Gastroesophageal sphincter (tissue), 4 donors: Measurements from ENCODE around the gene FOXK1. TPM values are rescaled to one million over a fixed set of nuclear protein-coding genes. Genes with fewer than 3 reads are reported as not detected.

ENCODE experiments used
- ATAC-seq: fragments of 150-250 bp; one replicate; pipeline ENCODE4 v1.9.1; 2016; ENCODE audit warnings: mild to moderate bottlenecking, moderate library complexity
- H3K27ac ChIP-seq, 4 donors: fragments of 200-600 bp; sonication (generic) in 3 of 4; 1 replicate in 3 of 4; 2 replicates in 1 of 4; pipeline ENCODE4 v1.5.1; 2016 to 2019
- H3K27me3 ChIP-seq: fragments of 200-600 bp; sonication (generic); one replicate; pipeline ENCODE4 v1.5.1; 2019
- H3K36me3 ChIP-seq, 2 donors: fragments of 200-600 bp; sonication (generic); one replicate each; pipeline ENCODE4 v1.5.1; 2019; ENCODE audit warnings: control low read depth in 1 of 2
- H3K4me1 ChIP-seq, 3 donors: fragments of 200-600 bp; sonication (generic); 1 replicate in 2 of 3; 2 replicates in 1 of 3; pipeline ENCODE4 v1.5.1; 2016 to 2019; ENCODE audit warnings: control low read depth in 2 of 3
- H3K4me3 ChIP-seq, 2 donors: fragments of 200-600 bp; sonication (generic); one replicate each; pipeline ENCODE4 v1.5.1; 2019; ENCODE audit warnings: mild to moderate bottlenecking in 1 of 2, moderate library complexity in 1 of 2
- H3K9me3 ChIP-seq, 3 donors: fragments of 200-600 bp; sonication (generic); one replicate each; pipeline ENCODE4 v1.5.1; 2017 to 2019; ENCODE audit warnings: control low read depth in 2 of 3
- CTCF ChIP-seq, 4 experiments: fragments of 200-600 bp in 2 of 4; fragments of 450-650 bp in 2 of 4; sonication (generic) in 1 of 4; IDR thresholded peaks; one replicate each; pipeline ENCODE4 v1.5.1; 2017 to 2019; ENCODE audit warnings: antibody characterized with exemption in 4 of 4, mild to moderate bottlenecking in 2 of 4, moderate library complexity in 2 of 4
- EP300 ChIP-seq: sonication (generic); formaldehyde crosslinking; IDR thresholded peaks from one replicate; pipeline ENCODE4 v1.6.1; 2017; ENCODE audit warnings: antibody characterized with exemption, mild to moderate bottlenecking
- POLR2A ChIP-seq, 2 donors: fragments of 450-650 bp; IDR thresholded peaks; one replicate each; pipeline ENCODE4 v1.6.1; 2017; ENCODE audit warnings: antibody characterized with exemption in 2 of 2, mild to moderate bottlenecking in 2 of 2, moderate library complexity in 1 of 2
- POLR2AphosphoS5 ChIP-seq: sonication (generic); formaldehyde crosslinking; IDR thresholded peaks from one replicate; pipeline ENCODE4 v1.6.1; 2017; ENCODE audit warnings: antibody characterized with exemption
- WGBS, 2 donors: methylation state at CpG; one replicate each; pipeline ENCODE4 v1.1.5; 2018; ENCODE audit warnings: low coverage in 1 of 2; 5-methylcytosine and 5-hydroxymethylcytosine counted together
- total RNA-seq, 4 donors: library from RNA; depleted of rRNA; stranded (reverse); fragments of >200 nt; gene quantifications; one replicate each; pipeline ENCODE4 v1.1.0, GENCODE V29; 2016

Gene FOXK1
- total RNA-seq, 4 donors from 2014 or later: 28.5 to 45.2 (median 30.0) TPM

GRCh38 chr7:4794591-4795350, 112.7 kb downstream of the FOXK1 start:
- TF ChIP-seq CTCF (IDR thresholded peaks at IDR 0.05) (no peak), POLR2A (IDR thresholded peaks at IDR 0.05) (no peak), EP300 (no peak), POLR2AphosphoS5 (no peak)
- Histone ChIP-seq H3K27me3 (no peaks in the 10 kb centered on the region), H3K4me1 (peaks cover 0 to 30% (median 10%) of the 10 kb centered on the region in 3 donors), H3K4me3 (no peak overlapping the region), H3K9me3 (no peaks in the 10 kb centered on the region), H3K27ac (no peak overlapping the region), H3K36me3 (peaks cover 0 to 23% of the 10 kb centered on the region in 2 donors)
- no peak for ATAC-seq
- 70 to 93% methylated on average over 2 to 11 of the region's 24 CpGs for WGBS, 2 donors

GRCh38 chr7:4796453-4796852, 114.4 kb downstream of the FOXK1 start:
- WGBS, 2 donors: 87% methylated on average over 8 to 9 of the region's 9 CpGs
- ATAC-seq: no peak
- Histone ChIP-seq H3K4me1 (peaks cover 0 to 35% (median 10%) of the 10 kb centered on the region in 3 donors), H3K27ac (no peak overlapping the region), H3K36me3 (peaks cover 0 to 6% of the 10 kb centered on the region in 2 donors), H3K9me3 (no peaks in the 10 kb centered on the region), H3K4me3 (no peak overlapping the region), H3K27me3 (no peaks in the 10 kb centered on the region)
- TF ChIP-seq POLR2A (IDR thresholded peaks at IDR 0.05) (no peak), CTCF (IDR thresholded peaks at IDR 0.05) (no peak), EP300 (no peak), POLR2AphosphoS5 (no peak)

- WGBS, 2 donors: 25 to 39% methylated on average over 5 to 25 of the region's 37 CpGs
These were observed 116.0 kb downstream of the FOXK1 start for GRCh38 chr7:4797858-4798705.

GRCh38 chr7:4798706-4799235, 116.7 kb downstream of the FOXK1 start:
- TF ChIP-seq POLR2A (IDR thresholded peaks at IDR 0.05) (no peak), CTCF (IDR thresholded peaks at IDR 0.05) (no peak), EP300 (no peak), POLR2AphosphoS5 (no peak)
- H3K27ac ChIP-seq: no peak overlapping the region
- H3K4me1 ChIP-seq: peaks cover 0 to 16% (median 5%) of the 10 kb centered on the region in 3 donors
- no peaks in the 10 kb centered on the region for H3K9me3 ChIP-seq
- ATAC-seq: peak; percentile 11
- no peak overlapping the region for H3K4me3 ChIP-seq
- WGBS, 2 donors: 73 to 84% methylated on average over 3 to 8 of the region's 15 CpGs
- no peaks in the 10 kb centered on the region for H3K36me3 ChIP-seq
- H3K27me3 ChIP-seq: peaks cover 9% of the 10 kb centered on the region

More at GRCh38 chr7:4797858-4798705, 116.0 kb downstream of the FOXK1 start:
- TF ChIP-seq CTCF (IDR thresholded peaks at IDR 0.05): peak in 3 of 4 experiments; percentile 73 to 88 (median 75)
- TF ChIP-seq EP300: no peak
- H3K4me1 ChIP-seq: peaks cover 0 to 19% (median 5%) of the 10 kb centered on the region in 3 donors
- peak; percentile 68 for ATAC-seq
- no peak overlapping the region for H3K27ac ChIP-seq
- H3K9me3 ChIP-seq: no peaks in the 10 kb centered on the region
- no peak overlapping the region for H3K4me3 ChIP-seq
- H3K27me3 ChIP-seq: peaks cover 3% of the 10 kb centered on the region
- no peaks in the 10 kb centered on the region for H3K36me3 ChIP-seq
